H1 (cell line): ENCODE results near the gene RAD51B. TPM values are rescaled to one million over a fixed set of nuclear protein-coding genes. Genes with fewer than 3 reads are reported as not detected.

Experiments used
- CTCF ChIA-PET: fragments of 300-600 bp; sonication (Branson Sonifier 250); formaldehyde crosslinking; loops from one replicate; lab custom pipeline; 2021; ENCODE audit not compliant: partially characterized antibody; lab: Charles Lee
- POLR2A ChIA-PET: fragments of 300-600 bp; sonication (Branson Sonifier 250); formaldehyde crosslinking; loops from one replicate; lab custom pipeline; 2021; ENCODE audit warnings: inconsistent platforms; ENCODE audit not compliant: partially characterized antibody; lab: Charles Lee
- DNase-seq, 2 experiments: peaks; one replicate each; pipeline versions ENCODE4 v3.0.0 to v3.0.0-alpha.2; 2010 to 2022; ENCODE audit warnings: low spot score in 2 of 2, low read depth in 1 of 2, mixed read lengths in 1 of 2
- FAIRE-seq: peaks from 2 replicates; lab custom pipeline; 2011; peaks lifted over from hg19 to GRCh38; lab: Jason Lieb, UNC
- H2AFZ ChIP-seq: 2 replicates; pipeline ENCODE4 v1.8.1; 2012; ENCODE audit warnings: low read length, inconsistent platforms
- H2AK5ac ChIP-seq: 2 replicates; pipeline ENCODE4 v1.6.1; 2013; ENCODE audit warnings: low read depth, low read length
- H2BK120ac ChIP-seq: replicated peaks from 2 replicates; pipeline ENCODE3; 2013; ENCODE audit warnings: low read depth, low read length, inconsistent platforms
- H2BK12ac ChIP-seq: 2 replicates; pipeline ENCODE4 v1.6.1; 2013; ENCODE audit warnings: low read depth, low read length
- H2BK15ac ChIP-seq: 2 replicates; pipeline ENCODE4 v1.6.1; 2013; ENCODE audit warnings: low read length
- H2BK20ac ChIP-seq: 2 replicates; pipeline ENCODE4 v1.6.1; 2013; ENCODE audit warnings: low read length
- H2BK5ac ChIP-seq: 2 replicates; pipeline ENCODE4 v1.6.1; 2013; ENCODE audit warnings: low read depth, low read length
- H3K14ac ChIP-seq: 2 replicates; pipeline ENCODE4 v1.6.1; 2013; ENCODE audit warnings: inconsistent platforms; ENCODE audit not compliant: insufficient read length
- H3K18ac ChIP-seq: 2 replicates; pipeline ENCODE4 v1.6.1; 2013; ENCODE audit warnings: low read length; ENCODE audit errors: extremely low read depth
- H3K23ac ChIP-seq: 2 replicates; pipeline ENCODE4 v1.6.1; 2013; ENCODE audit warnings: inconsistent platforms; ENCODE audit not compliant: insufficient read length
- H3K23me2 ChIP-seq: 2 replicates; pipeline ENCODE4 v1.6.1; 2013; ENCODE audit warnings: low read depth, low read length
- H3K27ac ChIP-seq: 2 replicates; pipeline ENCODE4 v1.6.1; 2011; ENCODE audit warnings: low read depth, low read length, inconsistent platforms
- H3K27me3 ChIP-seq, 4 experiments: replicated peaks in 1 of 4; 1 replicate in 1 of 4; 2 replicates in 3 of 4; pipeline versions ENCODE4 v1.6.1 to v1.8.1; 2011 to 2013; ENCODE audit warnings: low read length in 3 of 4, mild to moderate bottlenecking in 3 of 4, inconsistent platforms in 2 of 4, mixed read lengths in 2 of 4, moderate library complexity in 1 of 4; ENCODE audit not compliant: control insufficient read depth in 3 of 4, insufficient read depth in 3 of 4; ENCODE audit errors: extremely low read depth in 1 of 4
- H3K36me3 ChIP-seq, 4 experiments: 2 replicates each; pipeline versions ENCODE4 v1.6.1 to v1.8.1; 2011 to 2013; ENCODE audit warnings: mild to moderate bottlenecking in 4 of 4, low read length in 3 of 4, moderate library complexity in 2 of 4, control low read depth in 1 of 4, inconsistent platforms in 1 of 4; ENCODE audit not compliant: insufficient read depth in 4 of 4, control insufficient read depth in 2 of 4
- H3K4ac ChIP-seq: replicated peaks from 2 replicates; pipeline ENCODE3; 2013; ENCODE audit warnings: low read length, low read depth, mixed read lengths, inconsistent platforms; ENCODE audit not compliant: insufficient read length
- H3K4me1 ChIP-seq, 4 experiments: replicated peaks in 1 of 4; 1 replicate in 1 of 4; 2 replicates in 3 of 4; pipeline versions ENCODE4 v1.6.1 to v1.8.1; 2011 to 2013; ENCODE audit warnings: low read length in 3 of 4, inconsistent platforms in 2 of 4, mixed read lengths in 1 of 4; ENCODE audit not compliant: insufficient read depth in 4 of 4, control insufficient read depth in 3 of 4
- H3K4me2 ChIP-seq, 2 experiments: 2 replicates each; pipeline versions ENCODE4 v1.6.1 to v1.8.1; 2011 to 2013; ENCODE audit warnings: low read depth in 2 of 2, low read length in 2 of 2, control low read depth in 1 of 2, inconsistent platforms in 1 of 2, mild to moderate bottlenecking in 1 of 2; ENCODE audit not compliant: insufficient read depth in 1 of 2
- H3K4me3 ChIP-seq, 4 experiments: fragments of 200-600, 300-600 bp in 1 of 4; sonication (generic), shearing (Covaris generic), sonication (Bioruptor Twin) in 1 of 4; 2 replicates each; pipeline versions ENCODE4 v1.5.1 to v1.8.1; 2011 to 2016; ENCODE audit warnings: low read length in 4 of 4, low read depth in 3 of 4, control low read depth in 2 of 4, inconsistent platforms in 2 of 4, mild to moderate bottlenecking in 2 of 4, mixed read lengths in 1 of 4, moderate library complexity in 1 of 4; ENCODE audit not compliant: insufficient read depth in 2 of 4; ENCODE audit errors: extremely low read depth in 1 of 4
- H3K56ac ChIP-seq: replicated peaks from 2 replicates; pipeline ENCODE3; 2013; ENCODE audit warnings: low read depth, mild to moderate bottlenecking, mixed read lengths, low read length, inconsistent platforms; ENCODE audit not compliant: insufficient read length
- H3K79me1 ChIP-seq: 2 replicates; pipeline ENCODE4 v1.6.1; 2013; ENCODE audit warnings: low read depth, low read length, control low read depth
- H3K79me2 ChIP-seq, 2 experiments: 2 replicates each; pipeline versions ENCODE4 v1.6.1 to v1.8.1; 2012 to 2013; ENCODE audit warnings: low read length in 2 of 2, mild to moderate bottlenecking in 2 of 2, inconsistent platforms in 1 of 2; ENCODE audit not compliant: insufficient read depth in 2 of 2, control insufficient read depth in 1 of 2
- H3K9ac ChIP-seq, 4 experiments: replicated peaks in 1 of 4; 1 replicate in 1 of 4; 2 replicates in 3 of 4; pipeline versions ENCODE4 v1.6.1 to v1.8.1; 2011 to 2013; ENCODE audit warnings: low read depth in 3 of 4, low read length in 3 of 4, control low read depth in 2 of 4, mild to moderate bottlenecking in 2 of 4, moderate library complexity in 2 of 4, inconsistent platforms in 1 of 4; ENCODE audit errors: extremely low read depth in 1 of 4
- H3K9me3 ChIP-seq, 2 experiments: 2 replicates each; pipeline versions ENCODE4 v1.6.1 to v1.8.1; 2012 to 2013; ENCODE audit warnings: mild to moderate bottlenecking in 2 of 2, moderate library complexity in 2 of 2, control low read depth in 1 of 2, inconsistent platforms in 1 of 2, low read depth in 1 of 2, low read length in 1 of 2, mixed read lengths in 1 of 2; ENCODE audit not compliant: insufficient read depth in 2 of 2
- H4K20me1 ChIP-seq, 2 experiments: replicated peaks in 1 of 2; 2 replicates each; pipeline versions ENCODE3 to v1.8.1; 2011 to 2013; ENCODE audit warnings: inconsistent platforms in 2 of 2, low read length in 2 of 2, mild to moderate bottlenecking in 1 of 2; ENCODE audit not compliant: insufficient read depth in 2 of 2, control insufficient read depth in 1 of 2
- H4K5ac ChIP-seq: 2 replicates; pipeline ENCODE4 v1.6.1; 2013; ENCODE audit warnings: low read length, low read depth, mixed read lengths, inconsistent platforms; ENCODE audit not compliant: insufficient read length
- H4K8ac ChIP-seq: 2 replicates; pipeline ENCODE4 v1.8.0; 2013; ENCODE audit warnings: mild to moderate bottlenecking, moderate library complexity, low read length, inconsistent platforms; ENCODE audit not compliant: insufficient read depth; ENCODE audit errors: extremely low read depth
- H4K91ac ChIP-seq: replicated peaks from 2 replicates; pipeline ENCODE3; 2013; ENCODE audit warnings: low read length, mixed read lengths, inconsistent platforms; ENCODE audit not compliant: insufficient read length
- RBBP5 ChIP-seq: IDR thresholded peaks from 2 replicates; pipeline ENCODE4 v1.7.1; 2012; ENCODE audit warnings: low read depth, mild to moderate bottlenecking, inconsistent platforms, low read length, moderate library complexity, borderline replicate concordance
- RNF2 ChIP-seq: fragments of 200-900, 300-1000 bp; sonication (generic); IDR thresholded peaks from 2 replicates; pipeline ENCODE4 v1.7.1; 2016; ENCODE audit warnings: borderline replicate concordance, low read depth, mild to moderate bottlenecking, antibody characterized with exemption, low read length; ENCODE audit not compliant: poor library complexity, severe bottlenecking; ENCODE audit errors: missing control alignments
- SIRT6 ChIP-seq: IDR thresholded peaks from one replicate; pipeline ENCODE4 v1.7.1; 2012; ENCODE audit warnings: low read length, inconsistent platforms
- WGBS, 2 experiments: shearing (Covaris generic) in 1 of 2; methylation state at CpG; one replicate each; pipeline versions ENCODE4 v1.1.6 to v1.1.7; 2013 to 2015; ENCODE audit warnings: low lambda C conversion rate in 2 of 2, mixed read lengths in 2 of 2, inconsistent platforms in 1 of 2, low coverage in 1 of 2, missing lambda C conversion rate in 1 of 2; ENCODE audit not compliant: insufficient replicate concordance in 2 of 2, insufficient coverage in 1 of 2, insufficient read length in 1 of 2; ENCODE audit errors: extremely low coverage in 1 of 2, missing lambda C conversion rate in 1 of 2; 5-methylcytosine and 5-hydroxymethylcytosine counted together
- polyA plus RNA-seq, 7 experiments: library from polyadenylated mRNA; depleted of rRNA in 3 of 7; stranded (reverse) in 5 of 7; unstranded in 2 of 7; fragments of >200 nt in 5 of 7; fragments of 200-250 nt in 2 of 7; gene quantifications; 1 replicate in 5 of 7; 2 replicates in 1 of 7; 4 replicates in 1 of 7; pipeline versions ENCODE4 v1.2.1 to v1.2.3, GENCODE V29; 2011 to 2013; ENCODE audit warnings: missing spikeins in 2 of 7, mixed read lengths in 2 of 7
- total RNA-seq: library from RNA; stranded (reverse); fragmentation: NEBNext Ultra II Directional; extraction: Animal tissue kit (Norgen Biotek cat#: 25700); gene quantifications from 2 replicates; pipeline ENCODE4 v1.2.1, GENCODE V29; 2021

Gene RAD51B
- total and polyA plus RNA-seq, 2 of the 8 experiments (the other 6 are each of a cell fraction or from before 2014, with no cell fraction given): 3.9 to 14.9 TPM

DNA sequence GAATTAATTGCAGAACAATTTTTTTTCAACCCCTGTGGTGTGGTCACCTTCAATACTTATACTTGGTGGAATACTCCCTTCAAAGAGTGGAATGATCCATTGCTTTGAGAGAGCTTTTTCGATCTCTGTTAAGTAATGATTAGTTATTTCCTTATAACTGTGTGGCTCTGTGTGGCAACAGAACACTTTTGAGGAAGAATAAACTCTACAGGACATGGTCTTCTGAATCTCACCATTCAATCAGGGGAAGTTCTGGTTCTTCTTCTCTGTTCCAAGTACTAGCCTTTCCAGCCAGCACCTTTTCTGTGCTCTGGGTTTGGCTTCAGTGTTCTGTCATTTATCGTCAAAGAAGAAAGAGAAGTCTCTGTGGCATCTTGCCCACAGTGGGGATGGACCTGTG lies 604.1 kb downstream of the RAD51B start:
- no peak overlapping the region for H3K9ac ChIP-seq
- ChIA-PET CTCF (interaction anchor here (0.6 kb wide), 1 partner anchor 142 kb away, joined by 4 read pairs; no protein-coding TSS in a partner anchor), POLR2A (no interaction called here)
- no peak overlapping the region for H3K4me2 ChIP-seq
- no peak overlapping the region for H2BK15ac ChIP-seq
- no peak overlapping the region for H2AFZ ChIP-seq
- WGBS, 2 experiments: 92% methylated on average over 2 of the region's 2 CpGs; no CpG with 5 or more reads in 1 of the 2 experiments
- H2BK120ac ChIP-seq: no peak overlapping the region
- H3K79me2 ChIP-seq: no peaks in the 10 kb centered on the region
- FAIRE-seq (no peak), DNase-seq (no peak)
- no peak overlapping the region for H4K5ac ChIP-seq
- H3K9me3 ChIP-seq: no peaks in the 10 kb centered on the region
- H3K79me1 ChIP-seq: no peaks in the 10 kb centered on the region
- H2BK12ac ChIP-seq: no peak overlapping the region
- no peak overlapping the region for H2BK5ac ChIP-seq
- no peaks in the 10 kb centered on the region for H3K27me3 ChIP-seq
- no peak overlapping the region for H3K27ac ChIP-seq
- no peak overlapping the region for H4K8ac ChIP-seq
- peaks cover 0 to 4% (median 2%) of the 10 kb centered on the region in 4 experiments; a peak in 2 of 7 replicates for H3K4me1 ChIP-seq
- no peak overlapping the region for H2BK20ac ChIP-seq
- H3K4me3 ChIP-seq: no peak overlapping the region
- H4K91ac ChIP-seq: no peak overlapping the region
- H3K23ac ChIP-seq: no peak overlapping the region
- no peak overlapping the region for H3K14ac ChIP-seq
- no peak for TF ChIP-seq RNF2
- no peak for TF ChIP-seq SIRT6
- TF ChIP-seq RBBP5: no peak
- H3K18ac ChIP-seq: no peak overlapping the region
- H3K36me3 ChIP-seq: no peaks in the 10 kb centered on the region
- H3K56ac ChIP-seq: no peak overlapping the region
- no peaks in the 10 kb centered on the region for H4K20me1 ChIP-seq
- H3K4ac ChIP-seq: no peak overlapping the region
- no peak overlapping the region for H2AK5ac ChIP-seq
- H3K23me2 ChIP-seq: no peaks in the 10 kb centered on the region
